ENCODE results near the gene KY. TPM values are rescaled to one million over a fixed set of nuclear protein-coding genes. Genes with fewer than 3 reads are reported as not detected.
"Not testable (repeated sequence)": the region's sequence is repeated elsewhere in the genome, so short reads cannot be mapped to it uniquely, and the experiment has no call there.

The KY gene
- total RNA-seq, 1 experiment from 2014 or later = not detected

GRCh38 chr3:134597390-134597970, 53.3 kb downstream of the KY start:
- Histone ChIP-seq H3K4me1 (ENCODE audit: insufficient read depth, low read length, poor library complexity, severe bottlenecking) (peaks cover 20% of the 10 kb centered on the region), H3K4me3 (ENCODE audit: low read depth, low read length, poor library complexity, severe bottlenecking) (no peak overlapping the region), H3K36me3 (ENCODE audit: insufficient read depth, low read length, poor library complexity, severe bottlenecking) (no peaks in the 10 kb centered on the region), H3K27ac (ENCODE audit: low read depth, low read length, poor library complexity, severe bottlenecking) (no peak overlapping the region), H3K9me3 (ENCODE audit: low read depth, low read length, poor library complexity, severe bottlenecking) (no peaks in the 10 kb centered on the region), H3K27me3 (replicated peaks; ENCODE audit: insufficient read depth, low read depth, low read length, poor library complexity) (peaks cover 16% of the 10 kb centered on the region)
- intact Hi-C loops (cut with micrococcal nuclease; ENCODE audit: unreplicated experiment) = no loop called here
- POLR2A ChIA-PET (ENCODE audit: low non-redundant PET) = no interaction called here
- BruUV-seq (replicated peaks) = no TSS peak
- CTCF ChIA-PET = no interaction called here
- DNase-seq (ENCODE audit: low spot score) = no peak
- TF ChIP-seq, protein P1, sequence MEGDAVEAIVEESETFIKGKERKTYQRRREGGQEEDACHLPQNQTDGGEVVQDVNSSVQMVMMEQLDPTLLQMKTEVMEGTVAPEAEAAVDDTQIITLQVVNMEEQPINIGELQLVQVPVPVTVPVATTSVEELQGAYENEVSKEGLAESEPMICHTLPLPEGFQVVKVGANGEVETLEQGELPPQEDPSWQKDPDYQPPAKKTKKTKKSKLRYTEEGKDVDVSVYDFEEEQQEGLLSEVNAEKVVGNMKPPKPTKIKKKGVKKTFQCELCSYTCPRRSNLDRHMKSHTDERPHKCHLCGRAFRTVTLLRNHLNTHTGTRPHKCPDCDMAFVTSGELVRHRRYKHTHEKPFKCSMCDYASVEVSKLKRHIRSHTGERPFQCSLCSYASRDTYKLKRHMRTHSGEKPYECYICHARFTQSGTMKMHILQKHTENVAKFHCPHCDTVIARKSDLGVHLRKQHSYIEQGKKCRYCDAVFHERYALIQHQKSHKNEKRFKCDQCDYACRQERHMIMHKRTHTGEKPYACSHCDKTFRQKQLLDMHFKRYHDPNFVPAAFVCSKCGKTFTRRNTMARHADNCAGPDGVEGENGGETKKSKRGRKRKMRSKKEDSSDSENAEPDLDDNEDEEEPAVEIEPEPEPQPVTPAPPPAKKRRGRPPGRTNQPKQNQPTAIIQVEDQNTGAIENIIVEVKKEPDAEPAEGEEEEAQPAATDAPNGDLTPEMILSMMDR (conservative IDR thresholded peaks at IDR 0.05; ENCODE audit: low read depth, low read length) = no peak
- TF ChIP-seq EZH2 (IDR thresholded peaks at IDR 0.05; ENCODE audit: borderline replicate concordance, low read depth, low read length, poor library complexity, severe bottlenecking) = no peak

GRCh38 chr3:134594986-134595385, 55.8 kb downstream of the KY start:
- BruUV-seq (replicated peaks); CTCF ChIA-PET; POLR2A ChIA-PET (ENCODE audit: low non-redundant PET); H3K27ac ChIP-seq (ENCODE audit: low read depth, low read length, poor library complexity, severe bottlenecking); H3K4me3 ChIP-seq (ENCODE audit: low read depth, low read length, poor library complexity, severe bottlenecking); H3K9me3 ChIP-seq (ENCODE audit: low read depth, low read length, poor library complexity, severe bottlenecking); H3K4me1 ChIP-seq (ENCODE audit: insufficient read depth, low read length, poor library complexity, severe bottlenecking); intact Hi-C loops (cut with micrococcal nuclease; ENCODE audit: unreplicated experiment); H3K36me3 ChIP-seq (ENCODE audit: insufficient read depth, low read length, poor library complexity, severe bottlenecking); DNase-seq (ENCODE audit: low spot score): not testable (repeated sequence)
- peaks cover 24% of the 10 kb centered on the region for H3K27me3 ChIP-seq (replicated peaks; ENCODE audit: insufficient read depth, low read depth, low read length, poor library complexity)

GRCh38 chr3:134594331-134594741, 56.5 kb downstream of the KY start:
- peaks cover 1% of the 10 kb centered on the region for H3K4me1 ChIP-seq (ENCODE audit: insufficient read depth, low read length, poor library complexity, severe bottlenecking)
- no peaks in the 10 kb centered on the region for H3K9me3 ChIP-seq (ENCODE audit: low read depth, low read length, poor library complexity, severe bottlenecking)
- H3K27ac ChIP-seq (ENCODE audit: low read depth, low read length, poor library complexity, severe bottlenecking) = no peak overlapping the region
- intact Hi-C loops (cut with micrococcal nuclease; ENCODE audit: unreplicated experiment) = no loop called here
- no peak overlapping the region for H3K4me3 ChIP-seq (ENCODE audit: low read depth, low read length, poor library complexity, severe bottlenecking)
- no peak for TF ChIP-seq EZH2 (IDR thresholded peaks at IDR 0.05; ENCODE audit: borderline replicate concordance, low read depth, low read length, poor library complexity, severe bottlenecking)
- TF ChIP-seq, protein P1 (conservative IDR thresholded peaks at IDR 0.05; ENCODE audit: low read depth, low read length) = no peak
- DNase-seq (ENCODE audit: low spot score) = no peak
- H3K36me3 ChIP-seq (ENCODE audit: insufficient read depth, low read length, poor library complexity, severe bottlenecking) = no peaks in the 10 kb centered on the region
- BruUV-seq (replicated peaks) = no TSS peak
- POLR2A ChIA-PET (ENCODE audit: low non-redundant PET) = no interaction called here
- CTCF ChIA-PET = no interaction called here
- peaks cover 24% of the 10 kb centered on the region for H3K27me3 ChIP-seq (replicated peaks; ENCODE audit: insufficient read depth, low read depth, low read length, poor library complexity)

GRCh38 chr3:134592806-134593205, 58.0 kb downstream of the KY start:
- H3K36me3 ChIP-seq (ENCODE audit: insufficient read depth, low read length, poor library complexity, severe bottlenecking) = no peaks in the 10 kb centered on the region
- intact Hi-C loops (cut with micrococcal nuclease; ENCODE audit: unreplicated experiment) = no loop called here
- no peak for DNase-seq (ENCODE audit: low spot score)
- ChIA-PET CTCF (interaction anchor here (0.6 kb wide), 1 partner anchor 270 kb away, joined by 3 read pairs; no protein-coding TSS in a partner anchor), POLR2A (ENCODE audit: low non-redundant PET) (no interaction called here)
- H3K27me3 ChIP-seq (replicated peaks; ENCODE audit: insufficient read depth, low read depth, low read length, poor library complexity) = peaks cover 21% of the 10 kb centered on the region
- BruUV-seq (replicated peaks) = no TSS peak
- TF ChIP-seq, protein P1 (conservative IDR thresholded peaks at IDR 0.05; ENCODE audit: low read depth, low read length) = no peak
- TF ChIP-seq EZH2 (IDR thresholded peaks at IDR 0.05; ENCODE audit: borderline replicate concordance, low read depth, low read length, poor library complexity, severe bottlenecking) = no peak
- no peaks in the 10 kb centered on the region for H3K4me1 ChIP-seq (ENCODE audit: insufficient read depth, low read length, poor library complexity, severe bottlenecking)
- no peak overlapping the region for H3K4me3 ChIP-seq (ENCODE audit: low read depth, low read length, poor library complexity, severe bottlenecking)
- H3K27ac ChIP-seq (ENCODE audit: low read depth, low read length, poor library complexity, severe bottlenecking) = no peak overlapping the region
- H3K9me3 ChIP-seq (ENCODE audit: low read depth, low read length, poor library complexity, severe bottlenecking) = no peaks in the 10 kb centered on the region
